Pancreas (tissue), 10 donors: ENCODE data around the gene RPRD1B. TPM values are rescaled to one million over a fixed set of nuclear protein-coding genes. Genes with fewer than 3 reads are reported as not detected.

Source experiments
- ATAC-seq, 4 donors: fragments of 200-7000 bp; cut with Tn5 transposase; one replicate each; pipeline versions ENCODE4 v1.8.0 to v1.9.1; 2020; ENCODE audit warnings: mild to moderate bottlenecking in 4 of 4, moderate library complexity in 4 of 4
- DNase-seq, 6 donors: peaks; one replicate each; pipeline ENCODE4 v3.0.0-alpha.2; 2020
- FAIRE-seq: peaks from 2 replicates; lab custom pipeline; 2012; peaks lifted over from hg19 to GRCh38; lab: Jason Lieb, UNC
- H3K27ac ChIP-seq, 4 donors: fragments of 200-600 bp; sonication (generic); 1 replicate in 3 of 4; 2 replicates in 1 of 4; pipeline versions ENCODE4 v1.5.0 to v1.8.0; 2020
- H3K27me3 ChIP-seq, 4 donors: fragments of 200-600 bp; one replicate each; pipeline ENCODE4 v1.8.0; 2021
- H3K36me3 ChIP-seq, 3 donors: fragments of 200-600 bp; sonication (generic) in 1 of 3; one replicate each; pipeline versions ENCODE4 v1.5.0 to v1.8.0; 2020 to 2021
- H3K4me1 ChIP-seq, 3 donors: fragments of 200-600 bp; one replicate each; pipeline ENCODE4 v1.8.0; 2021
- H3K4me3 ChIP-seq, 4 donors: fragments of 200-600 bp; sonication (generic) in 2 of 4; one replicate each; pipeline versions ENCODE4 v1.5.0 to v1.8.0; 2020 to 2021
- H3K9me3 ChIP-seq, 4 donors: fragments of 200-600 bp; one replicate each; pipeline ENCODE4 v1.8.0; 2021
- CTCF ChIP-seq, 4 donors: fragments of 200-600 bp; sonication (generic) in 3 of 4; IDR thresholded peaks; one replicate each; pipeline versions ENCODE4 v1.5.0 to v1.8.0; 2021; ENCODE audit warnings: antibody characterized with exemption in 4 of 4
- WGBS, 2 donors: extraction: QIAGEN DNeasy Blood & Tissue Kit; methylation state at CpG; one replicate each; pipeline ENCODE4 v1.1.7; 2013; 5-methylcytosine and 5-hydroxymethylcytosine counted together
- intact Hi-C, 3 donors: fragments of 100-400 bp; cut with DNase I; formaldehyde crosslinking; loops; one replicate each; pipeline versions ENCODE4 v1.11.1 to v1.14.2; 2022
- polyA plus RNA-seq, 2 donors: library from polyadenylated mRNA; stranded (reverse); fragments of 200-250 nt; gene quantifications; one replicate each; pipeline ENCODE4 v1.2.3, GENCODE V29; 2013
- total RNA-seq, 6 donors: library from RNA; stranded (reverse); fragmentation: NEBNext Ultra II Directional in 4 of 6; extraction: Animal tissue kit (Norgen Biotek cat#: 25700) in 4 of 6; gene quantifications; one replicate each; pipeline versions ENCODE4 v1.2.1 to v1.2.4, GENCODE V29; 2021 to 2023
- donor health status: healthy with polysubstance abuse.
- donor health status: DM: no; HTN: no; CAD: no; lungs with moderate emphysema.
- donor health status: DM: no; HTN: no; CAD: no.
- donor health status: control.
- donor health status: control.
- donor health status: Bipolar disorder and iron deficiency.
- donor health status: DM: yes; HTN: yes; CAD: no.
- donor health status: DM: no; HTN: no; CAD: no.
- donor health status: DM: no; HTN: no; CAD: no.
- donor health status: DM: yes; HTN: yes; CAD: no.

The RPRD1B gene
- total and polyA plus RNA-seq, 8 donors = 6.0 to 19.7 (median 12.0) TPM

GRCh38 chr20:38000293-38000692, 33.3 kb upstream of the RPRD1B start:
- H3K36me3 ChIP-seq = peaks cover 15 to 79% (median 40%) of the 10 kb centered on the region in 3 donors
- intact Hi-C loops = no loop called here
- no peak for TF ChIP-seq CTCF (IDR thresholded peaks at IDR 0.05)
- H3K4me1 ChIP-seq = no peaks in the 10 kb centered on the region
- ATAC-seq (no peak), DNase-seq (no peak), FAIRE-seq (no peak)
- H3K27me3 ChIP-seq = no peaks in the 10 kb centered on the region
- H3K9me3 ChIP-seq = no peaks in the 10 kb centered on the region
- no peak overlapping the region for H3K4me3 ChIP-seq
- WGBS, 2 donors = 94 to 97% methylated on average over 13 of the region's 13 CpGs
- no peak overlapping the region for H3K27ac ChIP-seq

- TF ChIP-seq CTCF (IDR thresholded peaks at IDR 0.05) = no peak
- Histone ChIP-seq H3K9me3 (no peaks in the 10 kb centered on the region), H3K27me3 (no peaks in the 10 kb centered on the region), H3K4me1 (no peaks in the 10 kb centered on the region), H3K27ac (no peak overlapping the region), H3K36me3 (peaks cover 15 to 69% (median 32%) of the 10 kb centered on the region in 3 donors), H3K4me3 (no peak overlapping the region)
- no peak for DNase-seq
- FAIRE-seq = no peak
- 92% methylated on average over 6 of the region's 6 CpGs for WGBS, 2 donors
- intact Hi-C loops = no loop called here
- ATAC-seq = no peak
These were observed 32.2 kb upstream of the RPRD1B start for GRCh38 chr20:38001173-38001875.

GRCh38 chr20:38001981-38002380, 31.6 kb upstream of the RPRD1B start:
- 96 to 97% methylated on average over 4 of the region's 4 CpGs for WGBS, 2 donors
- intact Hi-C loops = no loop called here
- FAIRE-seq (no peak), ATAC-seq (no peak), DNase-seq (no peak)
- Histone ChIP-seq H3K4me3 (no peak overlapping the region), H3K27ac (no peak overlapping the region), H3K27me3 (no peaks in the 10 kb centered on the region), H3K9me3 (no peaks in the 10 kb centered on the region), H3K36me3 (peaks cover 15 to 62% (median 27%) of the 10 kb centered on the region in 3 donors), H3K4me1 (no peaks in the 10 kb centered on the region)
- no peak for TF ChIP-seq CTCF (IDR thresholded peaks at IDR 0.05)

GRCh38 chr20:38002422-38002821, 31.1 kb upstream of the RPRD1B start:
- no peak overlapping the region for H3K27ac ChIP-seq
- no peaks in the 10 kb centered on the region for H3K9me3 ChIP-seq
- no peaks in the 10 kb centered on the region for H3K4me1 ChIP-seq
- FAIRE-seq (no peak), ATAC-seq (no peak), DNase-seq (no peak)
- WGBS, 2 donors = 87 to 90% methylated on average over 8 of the region's 8 CpGs
- TF ChIP-seq CTCF (IDR thresholded peaks at IDR 0.05) = no peak
- no peak overlapping the region for H3K4me3 ChIP-seq
- no peaks in the 10 kb centered on the region for H3K27me3 ChIP-seq
- intact Hi-C loops = no loop called here
- peaks cover 15 to 58% (median 24%) of the 10 kb centered on the region in 3 donors for H3K36me3 ChIP-seq

- Histone ChIP-seq H3K4me3 (no peak overlapping the region), H3K27me3 (no peaks in the 10 kb centered on the region), H3K4me1 (no peaks in the 10 kb centered on the region), H3K27ac (no peak overlapping the region), H3K36me3 (peaks cover 3 to 38% (median 9%) of the 10 kb centered on the region in 3 donors), H3K9me3 (no peaks in the 10 kb centered on the region)
- WGBS, 2 donors = 83 to 92% methylated on average over 1 of the region's 1 CpG
- FAIRE-seq (no peak), ATAC-seq (no peak), DNase-seq (no peak)
- intact Hi-C loops = no loop called here
- no peak for TF ChIP-seq CTCF (IDR thresholded peaks at IDR 0.05)
These were observed 29.1 kb upstream of the RPRD1B start for GRCh38 chr20:38004416-38004815.
